ENCODE measurements around the gene PCNX2.

DNA sequence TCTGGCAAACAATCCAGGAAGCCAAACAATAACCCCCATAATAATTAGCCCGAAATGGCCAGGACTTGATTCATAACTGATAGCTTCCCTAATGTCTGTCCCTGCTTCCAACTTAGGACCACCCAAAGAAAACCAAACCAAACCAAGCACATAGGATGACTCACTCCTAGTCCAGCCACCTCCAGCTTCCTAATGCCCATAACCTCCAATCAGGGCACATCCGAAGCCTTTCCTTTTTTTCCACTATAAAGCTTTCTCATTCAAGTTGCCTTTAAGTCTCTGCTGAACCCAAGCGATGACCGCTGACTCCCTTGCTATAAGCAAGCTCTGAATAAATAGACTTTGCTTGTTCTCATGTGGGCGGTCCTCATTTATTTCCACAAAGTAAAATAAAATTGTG, 40.4 kb downstream of the PCNX2 start:
- TF ChIP-seq, protein P1, sequence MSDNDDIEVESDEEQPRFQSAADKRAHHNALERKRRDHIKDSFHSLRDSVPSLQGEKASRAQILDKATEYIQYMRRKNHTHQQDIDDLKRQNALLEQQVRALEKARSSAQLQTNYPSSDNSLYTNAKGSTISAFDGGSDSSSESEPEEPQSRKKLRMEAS (IDR thresholded peaks at IDR 0.05) = no peak
- TF ChIP-seq, protein P2, sequence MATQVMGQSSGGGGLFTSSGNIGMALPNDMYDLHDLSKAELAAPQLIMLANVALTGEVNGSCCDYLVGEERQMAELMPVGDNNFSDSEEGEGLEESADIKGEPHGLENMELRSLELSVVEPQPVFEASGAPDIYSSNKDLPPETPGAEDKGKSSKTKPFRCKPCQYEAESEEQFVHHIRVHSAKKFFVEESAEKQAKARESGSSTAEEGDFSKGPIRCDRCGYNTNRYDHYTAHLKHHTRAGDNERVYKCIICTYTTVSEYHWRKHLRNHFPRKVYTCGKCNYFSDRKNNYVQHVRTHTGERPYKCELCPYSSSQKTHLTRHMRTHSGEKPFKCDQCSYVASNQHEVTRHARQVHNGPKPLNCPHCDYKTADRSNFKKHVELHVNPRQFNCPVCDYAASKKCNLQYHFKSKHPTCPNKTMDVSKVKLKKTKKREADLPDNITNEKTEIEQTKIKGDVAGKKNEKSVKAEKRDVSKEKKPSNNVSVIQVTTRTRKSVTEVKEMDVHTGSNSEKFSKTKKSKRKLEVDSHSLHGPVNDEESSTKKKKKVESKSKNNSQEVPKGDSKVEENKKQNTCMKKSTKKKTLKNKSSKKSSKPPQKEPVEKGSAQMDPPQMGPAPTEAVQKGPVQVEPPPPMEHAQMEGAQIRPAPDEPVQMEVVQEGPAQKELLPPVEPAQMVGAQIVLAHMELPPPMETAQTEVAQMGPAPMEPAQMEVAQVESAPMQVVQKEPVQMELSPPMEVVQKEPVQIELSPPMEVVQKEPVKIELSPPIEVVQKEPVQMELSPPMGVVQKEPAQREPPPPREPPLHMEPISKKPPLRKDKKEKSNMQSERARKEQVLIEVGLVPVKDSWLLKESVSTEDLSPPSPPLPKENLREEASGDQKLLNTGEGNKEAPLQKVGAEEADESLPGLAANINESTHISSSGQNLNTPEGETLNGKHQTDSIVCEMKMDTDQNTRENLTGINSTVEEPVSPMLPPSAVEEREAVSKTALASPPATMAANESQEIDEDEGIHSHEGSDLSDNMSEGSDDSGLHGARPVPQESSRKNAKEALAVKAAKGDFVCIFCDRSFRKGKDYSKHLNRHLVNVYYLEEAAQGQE (IDR thresholded peaks at IDR 0.05; ENCODE audit: low read depth) = no peak
- TF ChIP-seq RAD21 (IDR thresholded peaks at IDR 0.05; ENCODE audit: low read depth) = no peak
- no peak for TF ChIP-seq EGR1 (IDR thresholded peaks at IDR 0.05)
- TF ChIP-seq TAF1 (IDR thresholded peaks at IDR 0.05; ENCODE audit: low read depth) = no peak
